ENCODE data around the gene ATXN7L3B.
A peak's percentile ranks its signal among the peaks of the same experiment; 100 is the strongest.

The ATXN7L3B gene

DNA sequence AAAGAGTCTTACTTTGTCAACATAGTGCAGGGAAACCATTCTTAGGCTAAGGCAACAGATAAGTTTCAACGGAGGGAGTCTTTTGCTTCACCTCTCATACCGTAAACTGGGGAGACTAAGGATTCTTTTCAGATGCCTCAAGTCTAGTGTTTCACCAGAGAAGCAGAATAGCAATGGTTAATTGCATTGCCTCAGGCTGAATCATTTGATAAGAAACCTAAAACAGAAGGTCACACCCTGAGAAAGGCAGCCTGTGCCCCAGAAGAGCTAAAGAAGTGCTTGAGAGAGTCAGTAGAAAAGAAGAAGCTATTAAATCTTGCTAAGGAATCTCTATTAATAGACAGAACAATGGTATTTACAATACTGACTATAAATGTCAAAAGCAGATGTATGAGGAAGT is 21.8 kb upstream of the ATXN7L3B start:
- no peak overlapping the region for H3K4me3 ChIP-seq (ENCODE audit: low read depth in 1 of 2, low read length in 2 of 2)
- H3K4me1 ChIP-seq (ENCODE audit: control insufficient read depth in 1 of 2, insufficient read depth in 2 of 2, low read length in 2 of 2) = no peaks in the 10 kb centered on the region
- H3K9ac ChIP-seq (ENCODE audit: low read depth in 1 of 2, low read length in 2 of 2) = no peak overlapping the region
- H3K36me3 ChIP-seq (ENCODE audit: control insufficient read depth in 1 of 2, insufficient read depth in 2 of 2, low read length in 2 of 2) = no peaks in the 10 kb centered on the region
- no peaks in the 10 kb centered on the region for H3K27me3 ChIP-seq (ENCODE audit: control insufficient read depth in 1 of 2, insufficient read depth in 2 of 2, low read length in 2 of 2)
- no peak overlapping the region for H3K27ac ChIP-seq (ENCODE audit: low read depth, low read length)
- no peaks in the 10 kb centered on the region for H3K9me3 ChIP-seq (ENCODE audit: control insufficient read depth in 1 of 2, low read length in 2 of 2)

DNA sequence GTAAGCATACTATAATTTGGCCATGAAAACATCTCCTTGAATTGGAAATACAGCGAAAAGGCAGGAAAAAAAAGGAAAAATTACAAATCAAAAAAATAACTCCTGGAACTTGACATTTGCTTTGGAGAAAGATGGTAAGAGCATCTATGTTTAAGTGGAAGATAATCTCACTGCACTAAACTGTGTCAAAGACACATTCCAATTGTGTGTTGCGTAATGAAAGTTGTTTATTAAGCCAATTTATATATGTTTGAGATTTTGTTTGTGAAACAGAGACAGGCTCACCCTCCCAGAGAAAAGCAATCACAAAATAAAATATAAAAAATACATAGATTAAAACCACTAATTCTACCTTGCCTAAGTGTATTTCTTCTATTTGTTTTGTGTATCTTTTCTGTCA is 11.1 kb upstream of the ATXN7L3B start:
- H3K36me3 ChIP-seq (ENCODE audit: control insufficient read depth in 1 of 2, insufficient read depth in 2 of 2, low read length in 2 of 2) = no peaks in the 10 kb centered on the region
- no peak overlapping the region for H3K4me3 ChIP-seq (ENCODE audit: low read depth in 1 of 2, low read length in 2 of 2)
- no peak overlapping the region for H3K27ac ChIP-seq (ENCODE audit: low read depth, low read length)
- H3K9ac ChIP-seq (ENCODE audit: low read depth in 1 of 2, low read length in 2 of 2) = no peak overlapping the region
- H3K27me3 ChIP-seq (ENCODE audit: control insufficient read depth in 1 of 2, insufficient read depth in 2 of 2, low read length in 2 of 2) = no peaks in the 10 kb centered on the region
- H3K9me3 ChIP-seq (ENCODE audit: control insufficient read depth in 1 of 2, low read length in 2 of 2) = no peaks in the 10 kb centered on the region
- H3K4me1 ChIP-seq (ENCODE audit: control insufficient read depth in 1 of 2, insufficient read depth in 2 of 2, low read length in 2 of 2) = no peaks in the 10 kb centered on the region

- Histone ChIP-seq H3K36me3 (ENCODE audit: control insufficient read depth in 1 of 2, insufficient read depth in 2 of 2, low read length in 2 of 2) (no peaks in the 10 kb centered on the region), H3K4me3 (ENCODE audit: low read depth in 1 of 2, low read length in 2 of 2) (no peak overlapping the region), H3K9me3 (ENCODE audit: control insufficient read depth in 1 of 2, low read length in 2 of 2) (no peaks in the 10 kb centered on the region), H3K9ac (ENCODE audit: low read depth in 1 of 2, low read length in 2 of 2) (no peak overlapping the region), H3K4me1 (ENCODE audit: control insufficient read depth in 1 of 2, insufficient read depth in 2 of 2, low read length in 2 of 2) (no peaks in the 10 kb centered on the region), H3K27ac (ENCODE audit: low read depth, low read length) (no peak overlapping the region), H3K27me3 (ENCODE audit: control insufficient read depth in 1 of 2, insufficient read depth in 2 of 2, low read length in 2 of 2) (no peaks in the 10 kb centered on the region)
These were observed 10.1 kb upstream of the ATXN7L3B start for GRCh38 chr12:74527491-74527890.

DNA sequence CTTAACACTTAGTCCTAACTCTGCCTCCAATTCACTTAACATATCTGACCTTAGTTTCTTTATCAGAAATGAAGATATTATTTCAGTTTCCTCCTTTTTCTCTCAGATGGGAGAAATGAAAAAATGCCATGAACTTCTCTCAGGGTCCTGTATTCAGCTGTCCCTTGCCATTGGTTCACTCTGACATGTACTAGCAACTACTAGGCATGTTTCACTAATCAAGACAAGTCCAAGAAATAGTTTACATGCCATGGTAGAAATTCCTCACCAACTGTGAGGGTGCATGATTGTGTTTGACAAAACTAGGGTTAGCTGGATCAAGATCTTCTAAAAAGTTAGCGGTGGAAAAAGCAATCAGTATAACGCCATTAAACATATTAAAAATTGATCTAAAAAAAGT is 7.0 kb upstream of the ATXN7L3B start:
- no peaks in the 10 kb centered on the region for H3K36me3 ChIP-seq (ENCODE audit: control insufficient read depth in 1 of 2, insufficient read depth in 2 of 2, low read length in 2 of 2)
- H3K27me3 ChIP-seq (ENCODE audit: control insufficient read depth in 1 of 2, insufficient read depth in 2 of 2, low read length in 2 of 2) = no peaks in the 10 kb centered on the region
- H3K4me3 ChIP-seq (ENCODE audit: low read depth in 1 of 2, low read length in 2 of 2) = no peak overlapping the region
- H3K27ac ChIP-seq (ENCODE audit: low read depth, low read length) = no peak overlapping the region
- no peak overlapping the region for H3K9ac ChIP-seq (ENCODE audit: low read depth in 1 of 2, low read length in 2 of 2)
- no peaks in the 10 kb centered on the region for H3K4me1 ChIP-seq (ENCODE audit: control insufficient read depth in 1 of 2, insufficient read depth in 2 of 2, low read length in 2 of 2)
- H3K9me3 ChIP-seq (ENCODE audit: control insufficient read depth in 1 of 2, low read length in 2 of 2) = no peaks in the 10 kb centered on the region

DNA sequence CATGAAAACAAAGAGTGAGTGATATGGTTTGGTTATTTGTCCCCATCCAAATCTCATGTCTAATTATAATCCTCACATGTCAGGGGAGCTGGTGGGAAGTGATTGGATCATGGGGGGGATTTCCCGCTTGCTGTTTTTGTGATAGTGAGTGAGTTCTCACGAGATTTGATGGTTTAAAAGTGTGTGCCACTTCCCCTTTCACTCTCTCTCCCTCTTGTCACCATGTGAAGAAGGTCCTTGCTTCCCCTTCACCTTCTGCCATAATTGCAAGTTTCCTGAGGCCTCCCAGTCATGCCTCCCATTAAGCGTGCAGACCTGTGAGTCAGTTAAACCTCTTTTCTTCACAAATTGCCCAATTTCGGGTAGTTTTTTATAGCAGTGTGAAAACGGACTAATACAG is 2.1 kb upstream of the ATXN7L3B start:
- Histone ChIP-seq H3K27me3 (ENCODE audit: control insufficient read depth in 1 of 2, insufficient read depth in 2 of 2, low read length in 2 of 2) (no peaks in the 10 kb centered on the region), H3K27ac (ENCODE audit: low read depth, low read length) (no peak overlapping the region), H3K9me3 (ENCODE audit: control insufficient read depth in 1 of 2, low read length in 2 of 2) (no peaks in the 10 kb centered on the region)

GRCh38 chr12:74537126-74537706 is 419 bp upstream of the ATXN7L3B start:
- Histone ChIP-seq H3K27me3 (ENCODE audit: control insufficient read depth in 1 of 2, insufficient read depth in 2 of 2, low read length in 2 of 2) (no peaks in the 10 kb centered on the region), H3K36me3 (ENCODE audit: control insufficient read depth in 1 of 2, insufficient read depth in 2 of 2, low read length in 2 of 2) (peaks cover 5 to 10% of the 10 kb centered on the region in 2 donors), H3K9me3 (ENCODE audit: control insufficient read depth in 1 of 2, low read length in 2 of 2) (no peaks in the 10 kb centered on the region), H3K4me3 (ENCODE audit: low read depth in 1 of 2, low read length in 2 of 2) (peak overlapping the region; percentile 90 to 92), H3K4me1 (ENCODE audit: control insufficient read depth in 1 of 2, insufficient read depth in 2 of 2, low read length in 2 of 2) (peaks cover 29 to 32% of the 10 kb centered on the region in 2 donors), H3K9ac (ENCODE audit: low read depth in 1 of 2, low read length in 2 of 2) (peak overlapping the region; percentile 86 to 99), H3K27ac (ENCODE audit: low read depth, low read length) (peak overlapping the region; percentile 83)

More for the DNA sequence above, 2.1 kb upstream of the ATXN7L3B start:
- peaks cover 21% of the 10 kb centered on the region in 2 donors for H3K4me1 ChIP-seq (ENCODE audit: control insufficient read depth in 1 of 2, insufficient read depth in 2 of 2, low read length in 2 of 2)
- H3K36me3 ChIP-seq (ENCODE audit: control insufficient read depth in 1 of 2, insufficient read depth in 2 of 2, low read length in 2 of 2) = peaks cover 2 to 4% of the 10 kb centered on the region in 2 donors
- no peak overlapping the region for H3K9ac ChIP-seq (ENCODE audit: low read depth in 1 of 2, low read length in 2 of 2)
- H3K4me3 ChIP-seq (ENCODE audit: low read depth in 1 of 2, low read length in 2 of 2) = no peak overlapping the region

- Histone ChIP-seq H3K4me1 (ENCODE audit: control insufficient read depth in 1 of 2, insufficient read depth in 2 of 2, low read length in 2 of 2) (peaks cover 29 to 32% of the 10 kb centered on the region in 2 donors), H3K9me3 (ENCODE audit: control insufficient read depth in 1 of 2, low read length in 2 of 2) (no peaks in the 10 kb centered on the region), H3K9ac (ENCODE audit: low read depth in 1 of 2, low read length in 2 of 2) (peak overlapping the region; percentile 86 to 99), H3K27ac (ENCODE audit: low read depth, low read length) (no peak overlapping the region), H3K4me3 (ENCODE audit: low read depth in 1 of 2, low read length in 2 of 2) (peak overlapping the region; percentile 90 to 92), H3K27me3 (ENCODE audit: control insufficient read depth in 1 of 2, insufficient read depth in 2 of 2, low read length in 2 of 2) (no peaks in the 10 kb centered on the region), H3K36me3 (ENCODE audit: control insufficient read depth in 1 of 2, insufficient read depth in 2 of 2, low read length in 2 of 2) (peaks cover 5 to 10% of the 10 kb centered on the region in 2 donors)
These were observed 1.0 kb downstream of the ATXN7L3B start for GRCh38 chr12:74538491-74539258.

DNA sequence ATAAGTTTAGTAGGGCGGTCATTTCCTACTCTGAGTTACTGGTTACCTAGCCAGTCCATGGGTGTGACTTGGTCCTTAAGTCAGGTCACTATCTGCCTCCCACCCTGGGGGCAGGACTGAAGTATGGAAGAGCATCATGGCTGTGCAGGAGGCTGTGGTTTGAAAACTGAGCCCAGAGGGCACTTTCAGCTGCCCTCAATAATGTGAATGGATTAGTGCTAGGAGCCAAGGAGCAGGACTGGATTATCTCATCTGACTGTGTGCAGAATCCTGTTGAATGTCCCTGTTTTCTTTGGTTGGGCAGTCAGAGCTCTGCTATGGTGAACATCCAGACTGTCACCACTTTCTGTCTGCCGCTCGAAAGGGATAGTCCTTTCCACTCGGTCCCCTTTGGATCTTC is 1.6 kb downstream of the ATXN7L3B start:
- Histone ChIP-seq H3K9me3 (ENCODE audit: control insufficient read depth in 1 of 2, low read length in 2 of 2) (no peaks in the 10 kb centered on the region), H3K36me3 (ENCODE audit: control insufficient read depth in 1 of 2, insufficient read depth in 2 of 2, low read length in 2 of 2) (peaks cover 5 to 10% of the 10 kb centered on the region in 2 donors), H3K4me1 (ENCODE audit: control insufficient read depth in 1 of 2, insufficient read depth in 2 of 2, low read length in 2 of 2) (peaks cover 29 to 32% of the 10 kb centered on the region in 2 donors), H3K27me3 (ENCODE audit: control insufficient read depth in 1 of 2, insufficient read depth in 2 of 2, low read length in 2 of 2) (no peaks in the 10 kb centered on the region), H3K27ac (ENCODE audit: low read depth, low read length) (no peak overlapping the region), H3K9ac (ENCODE audit: low read depth in 1 of 2, low read length in 2 of 2) (peak overlapping the region; percentile 86 to 99), H3K4me3 (ENCODE audit: low read depth in 1 of 2, low read length in 2 of 2) (peak overlapping the region; percentile 90 to 92)

GRCh38 chr12:74539765-74540526 is 2.3 kb downstream of the ATXN7L3B start:
- no peaks in the 10 kb centered on the region for H3K27me3 ChIP-seq (ENCODE audit: control insufficient read depth in 1 of 2, insufficient read depth in 2 of 2, low read length in 2 of 2)
- H3K27ac ChIP-seq (ENCODE audit: low read depth, low read length) = no peak overlapping the region
- peaks cover 5 to 10% of the 10 kb centered on the region in 2 donors for H3K36me3 ChIP-seq (ENCODE audit: control insufficient read depth in 1 of 2, insufficient read depth in 2 of 2, low read length in 2 of 2)
- H3K9ac ChIP-seq (ENCODE audit: low read depth in 1 of 2, low read length in 2 of 2) = peak overlapping the region; percentile 86 to 99
- peaks cover 29 to 32% of the 10 kb centered on the region in 2 donors for H3K4me1 ChIP-seq (ENCODE audit: control insufficient read depth in 1 of 2, insufficient read depth in 2 of 2, low read length in 2 of 2)
- peak overlapping the region; percentile 90 to 92 for H3K4me3 ChIP-seq (ENCODE audit: low read depth in 1 of 2, low read length in 2 of 2)
- H3K9me3 ChIP-seq (ENCODE audit: control insufficient read depth in 1 of 2, low read length in 2 of 2) = no peaks in the 10 kb centered on the region

GRCh38 chr12:74541074-74541473 is 3.4 kb downstream of the ATXN7L3B start:
- no peaks in the 10 kb centered on the region for H3K27me3 ChIP-seq (ENCODE audit: control insufficient read depth in 1 of 2, insufficient read depth in 2 of 2, low read length in 2 of 2)
- no peaks in the 10 kb centered on the region for H3K9me3 ChIP-seq (ENCODE audit: control insufficient read depth in 1 of 2, low read length in 2 of 2)
- no peak overlapping the region for H3K9ac ChIP-seq (ENCODE audit: low read depth in 1 of 2, low read length in 2 of 2)
- H3K4me1 ChIP-seq (ENCODE audit: control insufficient read depth in 1 of 2, insufficient read depth in 2 of 2, low read length in 2 of 2) = peaks cover 29 to 32% of the 10 kb centered on the region in 2 donors
- peaks cover 5 to 10% of the 10 kb centered on the region in 2 donors for H3K36me3 ChIP-seq (ENCODE audit: control insufficient read depth in 1 of 2, insufficient read depth in 2 of 2, low read length in 2 of 2)
- H3K27ac ChIP-seq (ENCODE audit: low read depth, low read length) = no peak overlapping the region
- peak overlapping the region; percentile 90 to 92 for H3K4me3 ChIP-seq (ENCODE audit: low read depth in 1 of 2, low read length in 2 of 2)

All from duodenal mucosa (tissue), 2 donors.